Activated CD8-positive, alpha-beta memory T cell treated with anti-CD3 and anti-CD28 coated beads, Interleukin-2, amount 50 U/mL, for 48 hours (primary cell): ENCODE data around the gene TNFSF18.

Source experiments
- DNase-seq: peaks from one replicate; pipeline ENCODE4 v3.0.0-alpha.2; 2020

Gene TNFSF18

DNA sequence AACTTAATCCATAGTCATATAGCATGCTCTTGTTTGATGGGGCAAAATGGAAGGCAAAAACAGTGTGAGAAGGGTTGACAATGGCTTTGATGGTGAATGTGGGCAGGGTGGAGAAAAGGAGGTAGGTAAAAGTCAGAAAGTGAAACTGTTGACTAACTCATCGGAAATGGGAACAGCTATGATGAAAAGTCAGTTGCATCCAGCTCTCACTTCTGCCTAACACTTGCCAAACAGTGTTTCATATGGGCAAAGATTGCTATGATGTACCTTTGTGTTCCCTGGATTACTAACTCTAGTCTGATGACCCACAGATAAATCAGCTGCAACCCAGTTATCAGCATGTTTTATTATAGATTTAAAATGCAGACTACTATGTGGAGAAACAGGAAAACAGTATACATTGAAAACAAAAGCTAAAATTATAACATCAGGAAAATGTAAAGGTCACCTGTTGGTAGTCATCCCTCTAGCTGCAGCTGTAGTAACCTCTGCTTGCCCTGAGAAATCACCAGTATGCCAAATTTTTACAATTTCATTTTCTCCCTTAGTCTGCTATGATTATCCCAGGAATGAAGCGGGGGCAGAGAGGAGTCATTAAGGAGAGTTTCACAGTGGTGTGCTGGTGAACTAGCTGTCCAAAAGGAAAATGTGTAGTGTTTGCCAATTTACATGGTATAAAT, 11.7 kb downstream of the TNFSF18 start:
- no peak for DNase-seq

DNA sequence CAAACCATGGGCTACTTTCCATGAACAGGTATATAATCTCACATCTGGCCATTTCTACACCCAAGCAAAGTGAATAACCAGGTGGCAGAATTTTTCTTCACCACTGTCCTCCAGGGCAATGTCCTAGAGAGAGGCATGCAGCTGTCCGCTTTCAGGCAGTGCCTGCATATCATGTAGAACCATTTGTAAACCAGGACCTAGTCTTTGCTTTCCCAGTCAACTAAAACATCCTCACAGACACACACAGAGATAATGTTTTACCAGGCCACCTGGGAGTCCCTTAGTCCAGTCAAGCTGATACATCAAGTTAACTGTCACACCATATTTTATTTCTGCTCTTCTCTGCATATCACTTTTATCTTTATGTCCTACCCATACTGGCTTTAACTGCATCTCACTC, 26.2 kb downstream of the TNFSF18 start:
- no peak for DNase-seq

DNA sequence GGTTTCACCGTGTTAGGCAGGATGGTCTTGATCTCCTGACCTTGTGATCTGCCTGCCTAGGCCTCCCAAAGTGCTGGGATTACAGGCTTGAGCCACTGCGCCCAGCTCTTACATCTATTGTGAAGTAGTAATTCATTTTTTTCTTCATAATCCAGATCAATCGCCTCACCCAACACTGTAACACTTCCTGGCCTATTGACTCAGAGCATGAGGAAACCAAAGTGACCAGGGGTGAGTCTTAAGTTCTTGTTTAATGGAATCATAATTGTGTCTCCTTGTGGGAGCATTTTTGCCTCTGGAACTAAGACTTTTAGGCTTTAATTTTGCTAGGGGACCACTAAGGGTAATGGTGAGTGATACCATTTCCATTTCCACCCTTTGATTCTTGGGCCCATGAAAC, 27.4 kb downstream of the TNFSF18 start:
- DNase-seq, result no peak

DNA sequence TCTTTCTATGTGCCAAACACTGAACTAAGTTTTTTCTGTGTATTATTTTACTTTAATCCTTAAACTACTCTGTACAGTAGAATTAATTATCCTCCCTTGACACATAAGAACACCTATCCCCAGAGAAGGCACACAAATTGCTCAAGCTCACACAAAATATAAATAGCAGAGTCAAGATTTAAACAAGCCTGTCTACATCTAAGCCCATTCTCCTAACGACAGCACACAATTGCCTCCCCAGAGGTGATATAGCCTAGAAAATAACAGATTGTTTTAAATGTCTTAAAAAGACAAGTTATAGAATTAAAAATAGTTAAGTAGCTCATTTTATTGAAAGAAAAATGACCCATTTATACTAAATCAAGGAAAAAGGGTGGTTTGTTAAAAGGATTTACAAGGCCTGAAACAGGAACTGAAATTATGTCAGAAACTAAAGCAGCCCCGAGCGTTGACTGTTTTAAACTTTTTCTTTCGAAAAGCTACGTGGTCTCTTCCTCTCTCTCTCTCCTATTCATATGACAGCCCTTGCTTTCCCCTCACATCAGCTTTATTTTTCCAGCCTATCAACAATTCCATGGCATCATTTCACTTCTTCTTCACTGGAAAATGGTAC, 30.5 kb downstream of the TNFSF18 start:
- no peak for DNase-seq

DNA sequence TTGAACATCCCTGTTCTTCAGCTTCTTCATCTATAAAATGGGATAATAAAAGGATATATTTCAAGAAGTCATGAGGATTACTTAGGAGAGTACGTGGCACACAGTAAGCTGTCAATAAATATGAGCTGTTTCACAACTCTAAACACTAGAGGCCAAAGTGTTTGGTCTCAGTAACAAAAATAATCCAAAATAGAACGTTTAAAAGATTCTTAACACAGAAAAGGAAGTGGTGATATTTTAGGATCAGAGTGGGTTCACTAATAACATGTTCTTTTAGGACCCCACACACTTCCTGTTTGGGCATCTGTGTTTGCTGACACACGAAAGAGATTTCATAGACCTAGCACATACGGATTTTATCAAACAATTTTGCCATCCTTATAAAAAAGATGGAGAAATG, 32.9 kb downstream of the TNFSF18 start:
- no peak for DNase-seq

DNA sequence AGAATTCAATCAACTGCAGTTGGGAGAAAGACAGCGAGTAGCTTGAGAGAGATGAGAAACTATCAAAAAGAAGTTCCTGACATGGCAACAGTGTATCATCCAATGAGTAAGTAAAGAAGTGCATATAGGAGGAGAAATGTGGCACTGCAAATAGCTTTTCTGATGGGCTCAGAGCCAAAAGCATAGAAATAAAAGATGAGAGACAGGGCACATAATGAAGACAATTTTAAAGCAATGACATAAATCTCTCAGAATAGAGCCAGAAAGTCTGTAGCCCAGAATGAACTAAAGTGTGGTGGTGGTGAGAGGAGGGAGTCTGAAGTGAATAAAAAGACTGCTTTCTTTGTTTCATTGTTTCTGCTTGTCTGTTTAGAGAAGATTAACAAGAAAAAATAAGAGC, 34.3 kb downstream of the TNFSF18 start:
- no peak for DNase-seq

DNA sequence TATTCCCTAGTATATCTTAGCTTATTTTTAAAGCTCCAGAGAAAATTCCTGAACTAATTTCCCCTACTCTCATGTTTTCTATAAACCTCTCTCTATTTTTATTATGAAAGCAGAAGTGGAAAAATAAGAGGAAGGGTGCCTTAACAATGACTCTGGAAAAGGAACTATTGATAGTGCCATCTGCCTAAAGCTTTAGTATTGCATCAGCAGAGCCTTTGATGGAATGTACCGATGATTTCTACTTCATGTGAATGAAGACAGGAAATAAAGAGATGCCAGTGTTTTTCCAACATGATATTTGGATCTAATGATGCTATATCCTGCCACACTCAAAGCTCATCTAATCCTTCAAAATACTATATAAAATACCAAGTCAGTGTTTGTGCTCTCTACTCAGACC, 35.1 kb downstream of the TNFSF18 start:
- no peak for DNase-seq

DNA sequence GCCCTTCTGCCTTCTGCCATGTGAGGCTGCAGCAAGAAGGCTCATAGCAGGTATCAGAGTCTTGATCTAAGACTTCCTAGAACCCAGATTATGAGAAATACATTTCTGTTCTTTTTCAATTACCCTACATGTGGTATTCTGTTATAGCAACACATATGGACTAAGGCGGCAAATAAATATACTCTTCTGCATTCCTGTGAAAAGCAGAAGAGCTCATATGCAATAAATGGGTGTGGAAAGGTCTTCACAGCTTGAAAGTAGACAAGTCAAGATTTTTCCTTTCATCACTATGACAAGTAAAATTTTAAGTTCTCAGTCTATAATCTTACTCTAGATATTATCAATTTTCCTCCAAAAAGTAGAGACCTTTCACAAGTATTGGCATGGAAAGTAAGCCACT, 36.6 kb downstream of the TNFSF18 start:
- no peak for DNase-seq

DNA sequence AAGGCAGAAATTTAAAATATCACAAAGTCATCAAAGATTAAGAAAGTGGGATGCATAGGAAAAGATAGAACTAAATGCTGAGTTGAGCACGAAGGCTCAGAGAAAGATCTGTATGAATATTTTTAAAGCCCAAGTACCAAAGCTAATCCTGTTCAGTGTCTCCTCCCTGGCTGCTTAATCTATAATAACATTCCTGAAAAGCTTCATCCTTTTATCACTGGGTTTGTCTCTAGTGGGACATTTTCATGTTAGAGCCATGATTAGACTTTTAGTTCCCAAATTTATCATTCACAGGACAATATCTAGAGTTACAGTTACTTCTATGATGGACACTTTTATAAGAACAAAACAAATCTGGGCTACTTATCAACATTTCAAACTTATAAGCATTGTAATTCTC, 38.6 kb downstream of the TNFSF18 start:
- DNase-seq, result no peak

DNA sequence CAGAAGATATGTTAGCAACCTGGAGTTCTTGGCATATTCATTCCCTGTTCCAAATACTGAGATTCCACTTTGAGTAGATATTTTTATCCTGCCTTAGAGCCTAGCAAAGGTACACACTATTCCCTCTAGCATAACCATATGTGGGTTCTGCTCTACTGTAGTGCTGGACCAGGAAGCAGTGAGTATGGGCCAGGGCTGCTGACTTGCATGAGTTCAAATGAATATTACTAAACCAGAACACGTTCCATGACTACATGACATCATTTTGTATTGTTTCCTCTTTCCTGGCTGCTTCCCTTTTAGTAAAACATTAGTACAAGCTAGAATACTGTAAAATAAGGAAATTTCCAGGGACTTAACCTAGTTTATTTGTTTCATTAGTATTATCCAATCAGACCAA, 41.1 kb downstream of the TNFSF18 start:
- no peak for DNase-seq

DNA sequence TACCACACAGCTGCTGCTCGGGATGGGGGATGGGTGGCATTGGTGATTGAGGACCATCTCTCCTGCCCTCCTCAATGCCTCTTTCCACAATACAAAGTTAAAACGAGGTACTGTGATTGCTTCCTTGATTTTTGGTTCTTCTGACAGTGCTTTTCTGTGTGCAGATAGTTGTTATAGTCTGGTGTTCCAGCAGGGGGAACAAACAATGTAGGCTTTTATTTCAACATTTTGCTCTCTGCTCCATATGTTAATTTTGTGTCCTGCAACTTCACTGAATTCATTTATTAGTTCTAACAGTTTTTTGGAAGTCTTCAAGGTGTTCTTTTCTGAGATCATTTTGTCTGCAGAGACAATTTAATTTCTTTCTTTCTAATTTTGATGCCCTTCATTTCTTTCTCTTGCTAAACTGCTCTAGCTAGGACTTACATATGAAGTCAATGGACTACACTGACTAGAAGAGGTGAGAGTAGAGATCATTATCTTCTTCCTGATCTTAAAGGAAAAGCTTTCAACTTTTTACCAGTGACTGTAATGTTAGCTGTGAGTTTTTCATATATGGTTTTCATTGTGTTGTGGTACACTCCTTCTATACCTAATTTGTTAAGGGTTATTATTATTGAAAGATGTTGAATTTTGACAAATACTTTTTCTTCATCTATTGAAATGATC, 45.4 kb downstream of the TNFSF18 start:
- DNase-seq, result no peak

DNA sequence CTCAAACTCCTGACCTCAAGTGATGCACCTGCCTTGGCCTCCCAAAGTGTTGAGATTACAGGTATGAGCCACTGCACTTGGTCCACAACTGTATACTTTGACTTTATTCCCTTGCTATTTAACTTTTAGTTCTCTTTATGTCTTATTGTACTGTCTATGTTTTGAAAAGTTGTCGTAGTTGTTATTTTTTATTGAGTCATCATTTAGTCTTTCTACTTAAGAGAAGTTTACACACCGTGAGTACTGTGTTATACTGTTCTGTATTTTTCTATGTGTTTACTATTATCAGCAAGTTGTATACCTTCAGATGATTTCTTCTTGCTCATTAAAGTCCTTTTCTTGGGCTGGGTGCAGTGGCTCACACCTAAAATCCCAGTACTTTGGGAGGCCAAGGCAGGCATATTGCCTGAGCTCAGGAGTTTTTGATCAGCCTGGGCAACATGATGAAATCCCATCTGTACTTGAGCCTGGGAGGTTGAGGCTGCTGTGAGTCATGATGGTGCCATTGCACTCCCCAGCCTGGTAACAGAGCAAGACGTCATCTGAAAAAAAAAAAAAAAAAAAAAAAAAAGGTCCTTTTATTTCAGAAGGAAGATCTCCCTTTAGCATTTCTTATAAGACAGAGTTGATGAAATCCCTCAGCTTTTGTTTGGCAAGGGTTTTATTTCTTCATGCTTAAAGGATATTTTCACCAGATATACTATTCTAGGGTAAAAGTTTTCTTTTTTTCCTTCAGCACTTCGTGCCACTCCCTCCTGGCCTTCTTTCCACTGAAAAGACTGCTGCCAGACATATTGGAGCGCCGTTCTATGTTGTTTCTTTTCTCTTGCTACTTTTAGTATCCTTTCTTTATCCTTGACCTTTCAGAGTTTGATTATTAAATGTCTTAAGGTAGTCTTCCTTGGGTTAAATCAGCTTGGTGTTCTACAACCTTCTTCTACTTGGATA, 47.6 kb downstream of the TNFSF18 start:
- no peak for DNase-seq

DNA sequence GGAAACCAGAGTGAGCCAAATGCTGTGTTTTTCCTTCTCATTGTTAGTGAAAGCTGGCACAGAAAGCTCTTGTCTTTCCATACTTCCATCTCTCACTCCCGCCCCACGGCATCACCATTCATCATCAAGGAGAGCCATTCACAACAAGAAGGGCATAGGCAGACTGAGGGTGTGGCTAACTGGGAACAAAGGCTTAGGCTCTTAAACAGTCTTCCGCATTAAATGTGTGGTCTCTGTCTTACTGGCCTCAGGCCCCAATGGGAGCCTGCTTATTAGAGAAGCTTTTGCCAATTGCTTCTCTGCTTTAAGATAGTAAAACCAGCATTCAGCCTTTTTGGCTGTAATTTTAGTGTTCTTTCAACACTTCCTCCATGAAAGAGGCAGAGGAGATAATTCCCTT, 51.4 kb downstream of the TNFSF18 start:
- no peak for DNase-seq

DNA sequence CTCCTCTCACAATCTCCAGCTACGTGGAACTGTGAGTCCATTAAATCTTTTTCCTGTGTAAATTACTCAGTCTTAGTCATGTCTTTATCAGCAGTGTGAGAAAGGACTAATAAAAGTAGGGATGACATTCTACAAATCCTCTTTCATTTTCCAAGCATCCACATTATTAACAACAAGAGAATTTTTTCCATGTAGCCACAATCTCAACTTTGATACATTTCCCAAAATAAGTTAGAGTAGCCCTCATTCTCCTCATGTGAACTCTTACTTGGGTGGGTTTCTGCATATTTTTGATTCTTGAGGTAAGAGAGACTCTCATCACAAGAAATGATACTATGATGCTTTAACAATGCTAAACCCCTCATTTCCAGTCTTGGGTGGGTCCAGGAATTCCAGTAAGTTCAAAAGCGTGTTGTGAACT, 52.8 kb downstream of the TNFSF18 start:
- no peak for DNase-seq

DNA sequence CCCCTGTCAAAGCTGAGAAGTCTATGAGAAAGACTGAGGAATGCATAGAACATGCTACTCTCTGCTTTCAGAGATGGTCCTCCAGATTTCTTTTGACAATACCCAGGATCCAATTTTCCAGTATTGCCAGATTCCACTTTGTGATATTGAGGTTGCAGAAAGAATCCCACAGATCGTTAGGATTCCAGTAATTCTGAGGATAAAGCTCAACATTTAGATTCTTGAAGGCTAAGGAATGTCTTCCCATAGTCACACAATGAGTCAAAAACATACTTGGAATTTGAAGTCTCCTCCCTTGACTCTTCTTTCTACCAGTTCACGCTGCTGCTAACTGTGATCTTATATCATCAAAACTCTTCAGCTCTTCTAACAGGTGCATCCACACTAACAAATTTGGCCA, 57.1 kb downstream of the TNFSF18 start:
- DNase-seq, result no peak

DNA sequence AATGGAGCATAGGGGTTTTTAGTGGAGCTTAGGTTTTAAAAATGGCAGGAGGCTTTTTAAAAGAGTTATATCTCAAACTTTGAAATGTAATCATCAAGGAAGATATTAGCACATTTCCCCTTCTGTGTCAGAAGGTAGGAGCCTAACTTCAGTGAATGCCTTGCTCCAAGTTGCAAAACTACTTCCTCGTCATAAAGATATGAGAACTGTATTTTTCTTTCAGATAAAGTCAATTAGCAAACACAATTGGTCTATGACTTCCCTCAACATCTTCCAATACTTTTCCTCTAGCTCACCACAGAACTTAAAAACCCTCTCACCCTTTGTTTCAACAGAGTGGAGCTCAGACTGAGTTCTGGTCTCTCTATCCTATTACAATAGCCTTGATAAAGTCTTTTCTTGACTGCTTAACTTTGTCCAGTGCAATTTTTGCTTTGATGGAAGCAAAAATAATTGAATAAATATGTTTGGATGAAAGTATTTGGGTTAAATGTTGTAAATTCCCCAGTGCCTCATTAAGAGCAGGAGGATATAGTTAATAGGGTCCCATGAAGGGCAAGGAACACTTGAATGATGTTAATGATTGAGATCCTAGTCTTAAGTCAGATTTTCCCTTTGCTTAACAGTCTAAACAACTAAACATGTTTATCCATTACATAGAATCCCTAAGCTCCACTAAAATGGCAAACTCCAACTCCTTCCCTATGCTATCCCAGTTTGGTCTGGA, 58.9 kb downstream of the TNFSF18 start:
- no peak for DNase-seq

DNA sequence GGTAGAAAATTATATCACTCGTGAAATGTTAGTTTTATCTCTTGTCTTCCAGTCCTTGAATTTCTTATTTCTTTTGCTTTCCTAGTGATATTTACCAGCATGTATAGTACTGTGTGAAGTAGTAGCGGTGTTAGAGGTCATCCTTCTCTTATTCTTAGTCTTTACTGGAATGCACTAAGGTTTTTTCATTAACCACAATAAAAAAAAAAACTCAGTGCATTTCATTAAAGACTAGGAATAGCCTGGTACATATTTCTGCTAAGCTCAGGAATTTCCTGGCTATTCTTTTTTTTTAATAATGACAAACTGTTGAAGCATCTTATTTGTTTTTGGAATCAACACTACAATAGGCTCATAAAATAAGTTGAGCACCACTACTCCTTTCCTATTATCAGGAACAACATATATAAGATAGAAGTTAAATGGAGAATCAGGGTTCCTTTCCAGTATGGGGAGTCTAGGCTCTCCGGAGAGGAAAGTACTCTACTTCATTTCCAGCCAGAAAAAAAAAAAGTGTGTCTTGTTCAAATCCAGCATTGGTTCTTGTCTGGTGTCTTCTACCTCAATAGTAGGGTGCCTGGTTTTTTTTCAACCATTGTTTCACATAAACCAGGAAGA, 60.0 kb downstream of the TNFSF18 start:
- no peak for DNase-seq
